OCI-LY1 (cell line): ENCODE measurements around the gene ITPA.

Experiments
- CTCF ChIP-seq: fragments of 200-600 bp; sonication (generic), shearing (Covaris generic); IDR thresholded peaks from 2 replicates; pipeline ENCODE4 v1.5.1; 2017; ENCODE audit warnings: mild to moderate bottlenecking, antibody characterized with exemption, low read length, moderate library complexity, mixed read lengths
- EZH2 ChIP-seq: fragments of 200-600 bp; sonication (generic), shearing (Covaris generic); IDR thresholded peaks from 2 replicates; pipeline ENCODE4 v1.8.0; 2017; ENCODE audit warnings: borderline replicate concordance, mixed run types, mild to moderate bottlenecking, antibody characterized with exemption, low read length, moderate library complexity, mixed read lengths

GRCh38 chr20:3246682-3247081, 37.4 kb downstream of the ITPA start:
- TF ChIP-seq EZH2 (no peak), CTCF (no peak)
